DOHH2 (cell line): ENCODE data around the gene XNDC1N.

ENCODE experiments used
- EZH2phosphoT487 ChIP-seq: fragments of 200-600 bp; sonication (generic); IDR thresholded peaks from 2 replicates; pipeline ENCODE4 v1.6.1; 2017; ENCODE audit warnings: borderline replicate concordance, mild to moderate bottlenecking, antibody characterized with exemption, low read length, moderate library complexity, mixed read lengths
- TF ChIP-seq, protein P1 (sequence below): fragments of 200-600 bp; sonication (generic); IDR thresholded peaks from one replicate; pipeline ENCODE4 v1.5.1; 2014; ENCODE audit warnings: antibody characterized with exemption, mild to moderate bottlenecking, low read depth, low read length; ENCODE audit not compliant: poor library complexity, severe bottlenecking

DNA sequence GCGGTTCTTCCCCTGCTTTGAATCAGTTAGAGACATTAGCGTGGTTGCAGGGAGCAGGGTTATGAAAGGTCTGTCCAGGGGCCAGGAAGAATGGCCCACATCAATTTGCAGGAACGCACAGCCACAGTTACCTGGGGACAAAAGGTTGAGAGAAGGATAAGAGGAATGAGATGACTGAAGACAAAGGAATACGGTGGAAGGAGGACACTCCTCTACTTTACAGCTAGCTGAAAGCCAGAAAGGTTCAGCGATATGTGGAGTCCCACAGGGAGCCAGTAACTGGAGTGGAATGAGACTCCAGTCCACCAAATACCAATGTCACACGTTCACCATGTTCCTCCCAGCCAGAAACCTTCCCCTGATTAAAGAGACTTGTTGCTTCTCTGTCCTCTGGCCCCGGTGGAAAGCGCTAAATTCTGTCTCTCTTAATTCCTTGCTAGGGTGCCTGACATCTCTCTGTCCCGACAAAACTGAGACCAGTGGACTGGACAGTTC lies 10.7 kb downstream of the XNDC1N start:
- TF ChIP-seq, protein P1, sequence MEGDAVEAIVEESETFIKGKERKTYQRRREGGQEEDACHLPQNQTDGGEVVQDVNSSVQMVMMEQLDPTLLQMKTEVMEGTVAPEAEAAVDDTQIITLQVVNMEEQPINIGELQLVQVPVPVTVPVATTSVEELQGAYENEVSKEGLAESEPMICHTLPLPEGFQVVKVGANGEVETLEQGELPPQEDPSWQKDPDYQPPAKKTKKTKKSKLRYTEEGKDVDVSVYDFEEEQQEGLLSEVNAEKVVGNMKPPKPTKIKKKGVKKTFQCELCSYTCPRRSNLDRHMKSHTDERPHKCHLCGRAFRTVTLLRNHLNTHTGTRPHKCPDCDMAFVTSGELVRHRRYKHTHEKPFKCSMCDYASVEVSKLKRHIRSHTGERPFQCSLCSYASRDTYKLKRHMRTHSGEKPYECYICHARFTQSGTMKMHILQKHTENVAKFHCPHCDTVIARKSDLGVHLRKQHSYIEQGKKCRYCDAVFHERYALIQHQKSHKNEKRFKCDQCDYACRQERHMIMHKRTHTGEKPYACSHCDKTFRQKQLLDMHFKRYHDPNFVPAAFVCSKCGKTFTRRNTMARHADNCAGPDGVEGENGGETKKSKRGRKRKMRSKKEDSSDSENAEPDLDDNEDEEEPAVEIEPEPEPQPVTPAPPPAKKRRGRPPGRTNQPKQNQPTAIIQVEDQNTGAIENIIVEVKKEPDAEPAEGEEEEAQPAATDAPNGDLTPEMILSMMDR = no peak
- no peak for TF ChIP-seq EZH2phosphoT487
